MM.1S (cell line): ENCODE measurements around the gene CKS2.

Source experiments
- CTCF ChIP-seq: fragments of 300-600 bp; sonication (generic); IDR thresholded peaks from 2 replicates; pipeline ENCODE4 v1.5.1; 2016; ENCODE audit warnings: antibody characterized with exemption, low read length, mixed read lengths
- EZH2 ChIP-seq: fragments of 300-600 bp; sonication (generic); optimal IDR thresholded peaks from 2 replicates; pipeline ENCODE3; 2017; ENCODE audit warnings: low read depth, mild to moderate bottlenecking, antibody characterized with exemption, low read length, mixed read lengths

GRCh38 chr9:89329917-89330316 is 18.9 kb downstream of the CKS2 start:
- TF ChIP-seq CTCF (no peak), EZH2 (no peak)
